Lower leg skin (tissue), 3 donors: Measurements from ENCODE around the gene COX10.

Experiments used
- POLR2A ChIP-seq, 2 donors: fragments of 450-650 bp; IDR thresholded peaks; one replicate each; pipeline ENCODE4 v1.6.1; 2016 to 2017; ENCODE audit warnings: antibody characterized with exemption in 2 of 2, mild to moderate bottlenecking in 1 of 2, moderate library complexity in 1 of 2
- TF ChIP-seq, protein P1 (sequence below), 3 donors: fragments of 450-650 bp; IDR thresholded peaks; one replicate each; pipeline ENCODE4 v1.5.1; 2016; ENCODE audit warnings: antibody characterized with exemption in 3 of 3, mild to moderate bottlenecking in 3 of 3, moderate library complexity in 2 of 3

GRCh38 chr17:14196377-14196997 lies 127.2 kb downstream of the COX10 start:
- TF ChIP-seq, protein P1, sequence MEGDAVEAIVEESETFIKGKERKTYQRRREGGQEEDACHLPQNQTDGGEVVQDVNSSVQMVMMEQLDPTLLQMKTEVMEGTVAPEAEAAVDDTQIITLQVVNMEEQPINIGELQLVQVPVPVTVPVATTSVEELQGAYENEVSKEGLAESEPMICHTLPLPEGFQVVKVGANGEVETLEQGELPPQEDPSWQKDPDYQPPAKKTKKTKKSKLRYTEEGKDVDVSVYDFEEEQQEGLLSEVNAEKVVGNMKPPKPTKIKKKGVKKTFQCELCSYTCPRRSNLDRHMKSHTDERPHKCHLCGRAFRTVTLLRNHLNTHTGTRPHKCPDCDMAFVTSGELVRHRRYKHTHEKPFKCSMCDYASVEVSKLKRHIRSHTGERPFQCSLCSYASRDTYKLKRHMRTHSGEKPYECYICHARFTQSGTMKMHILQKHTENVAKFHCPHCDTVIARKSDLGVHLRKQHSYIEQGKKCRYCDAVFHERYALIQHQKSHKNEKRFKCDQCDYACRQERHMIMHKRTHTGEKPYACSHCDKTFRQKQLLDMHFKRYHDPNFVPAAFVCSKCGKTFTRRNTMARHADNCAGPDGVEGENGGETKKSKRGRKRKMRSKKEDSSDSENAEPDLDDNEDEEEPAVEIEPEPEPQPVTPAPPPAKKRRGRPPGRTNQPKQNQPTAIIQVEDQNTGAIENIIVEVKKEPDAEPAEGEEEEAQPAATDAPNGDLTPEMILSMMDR (IDR thresholded peaks at IDR 0.05), result no peak
- no peak for TF ChIP-seq POLR2A (IDR thresholded peaks at IDR 0.05)
